ENCODE results near the gene NIPSNAP2. TPM values are rescaled to one million over a fixed set of nuclear protein-coding genes. Genes with fewer than 3 reads are reported as not detected.
A peak's percentile ranks its signal among the peaks of the same experiment; 100 is the strongest.

The NIPSNAP2 gene
- total RNA-seq, 1 donor = 51.0 TPM

DNA sequence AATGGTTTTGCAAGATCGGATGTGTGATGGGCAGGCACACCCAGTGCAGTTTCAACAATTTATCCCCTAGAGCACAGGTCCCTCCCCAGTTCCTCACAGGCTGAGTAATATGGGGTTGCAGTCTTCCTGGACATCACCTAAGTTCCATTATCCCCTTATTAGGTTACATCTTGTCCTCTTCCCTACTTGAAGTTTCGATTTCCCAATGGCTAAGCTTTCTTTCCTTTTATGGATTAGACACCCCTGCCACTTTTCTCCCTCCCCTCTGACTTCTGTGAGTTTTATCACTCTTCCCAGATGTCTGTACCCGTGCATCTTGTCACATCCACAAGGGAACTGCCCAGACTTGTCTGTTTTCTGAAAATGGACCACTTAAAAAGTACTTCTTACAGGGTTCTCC lies 2.4 kb upstream of the NIPSNAP2 start:
- Histone ChIP-seq H4K20me1 (ENCODE audit: insufficient read depth, low read length) (peaks cover 4% of the 10 kb centered on the region), H3K4me2 (ENCODE audit: insufficient read depth, low read length) (no peak overlapping the region), H2AFZ (ENCODE audit: low read length) (no peak overlapping the region), H3K79me2 (ENCODE audit: insufficient read depth, low read length) (peaks cover 18% of the 10 kb centered on the region), H3K4me1 (ENCODE audit: insufficient read depth, low read length) (peaks cover 10% of the 10 kb centered on the region), H3K4me3 (ENCODE audit: insufficient read depth, low read length) (no peak overlapping the region), H3K9me3 (ENCODE audit: low read depth, low read length) (no peaks in the 10 kb centered on the region), H3K27ac (ENCODE audit: low read depth, low read length) (no peak overlapping the region), H3K27me3 (ENCODE audit: insufficient read depth, low read length) (no peaks in the 10 kb centered on the region), H3K36me3 (ENCODE audit: insufficient read depth, low read length) (peaks cover 3% of the 10 kb centered on the region)
- TF ChIP-seq, protein P1, sequence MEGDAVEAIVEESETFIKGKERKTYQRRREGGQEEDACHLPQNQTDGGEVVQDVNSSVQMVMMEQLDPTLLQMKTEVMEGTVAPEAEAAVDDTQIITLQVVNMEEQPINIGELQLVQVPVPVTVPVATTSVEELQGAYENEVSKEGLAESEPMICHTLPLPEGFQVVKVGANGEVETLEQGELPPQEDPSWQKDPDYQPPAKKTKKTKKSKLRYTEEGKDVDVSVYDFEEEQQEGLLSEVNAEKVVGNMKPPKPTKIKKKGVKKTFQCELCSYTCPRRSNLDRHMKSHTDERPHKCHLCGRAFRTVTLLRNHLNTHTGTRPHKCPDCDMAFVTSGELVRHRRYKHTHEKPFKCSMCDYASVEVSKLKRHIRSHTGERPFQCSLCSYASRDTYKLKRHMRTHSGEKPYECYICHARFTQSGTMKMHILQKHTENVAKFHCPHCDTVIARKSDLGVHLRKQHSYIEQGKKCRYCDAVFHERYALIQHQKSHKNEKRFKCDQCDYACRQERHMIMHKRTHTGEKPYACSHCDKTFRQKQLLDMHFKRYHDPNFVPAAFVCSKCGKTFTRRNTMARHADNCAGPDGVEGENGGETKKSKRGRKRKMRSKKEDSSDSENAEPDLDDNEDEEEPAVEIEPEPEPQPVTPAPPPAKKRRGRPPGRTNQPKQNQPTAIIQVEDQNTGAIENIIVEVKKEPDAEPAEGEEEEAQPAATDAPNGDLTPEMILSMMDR (IDR thresholded peaks at IDR 0.05; ENCODE audit: extremely low read depth, low read depth, low read length) = no peak
- peak; percentile 17 for DNase-seq (ENCODE audit: insufficient read length, low spot score, missing footprints)

DNA sequence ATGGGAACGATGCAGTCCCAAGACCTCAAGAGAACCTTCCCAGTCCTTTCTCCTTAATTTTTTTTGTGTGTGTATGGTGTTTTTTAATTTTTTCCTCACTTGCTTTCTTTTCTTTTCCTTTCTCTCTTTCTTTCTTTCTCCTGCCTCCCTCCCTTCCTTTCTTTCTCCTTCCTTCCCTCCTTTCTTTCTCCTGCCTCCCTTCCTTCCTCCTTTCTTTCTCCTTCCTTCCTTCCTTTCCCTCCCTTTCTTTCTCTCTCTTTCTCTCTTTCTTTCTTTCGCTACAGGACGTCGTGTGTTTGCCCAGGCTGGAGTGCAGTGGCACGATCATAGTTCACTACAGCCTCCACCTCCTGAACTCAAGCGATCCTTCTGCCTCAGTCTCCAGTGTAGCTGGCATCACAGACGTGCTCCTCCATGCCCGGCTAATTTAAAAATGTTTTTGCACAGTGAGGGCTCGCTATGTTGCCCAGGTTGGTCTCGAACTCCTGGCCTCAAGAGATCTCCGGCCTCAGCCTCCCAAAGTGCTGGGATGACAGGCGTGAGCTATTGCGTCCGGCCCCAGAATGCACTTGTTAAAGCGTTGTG lies 709 bp upstream of the NIPSNAP2 start:
- Histone ChIP-seq H3K79me2 (ENCODE audit: insufficient read depth, low read length) (peaks cover 27% of the 10 kb centered on the region), H3K4me1 (ENCODE audit: insufficient read depth, low read length) (peaks cover 10% of the 10 kb centered on the region), H2AFZ (ENCODE audit: low read length) (peak overlapping the region; percentile 92), H3K27ac (ENCODE audit: low read depth, low read length) (no peak overlapping the region), H3K4me3 (ENCODE audit: insufficient read depth, low read length) (peak overlapping the region; percentile 79), H3K4me2 (ENCODE audit: insufficient read depth, low read length) (peak overlapping the region; percentile 88), H3K27me3 (ENCODE audit: insufficient read depth, low read length) (no peaks in the 10 kb centered on the region), H3K9me3 (ENCODE audit: low read depth, low read length) (no peaks in the 10 kb centered on the region), H4K20me1 (ENCODE audit: insufficient read depth, low read length) (peaks cover 5% of the 10 kb centered on the region), H3K36me3 (ENCODE audit: insufficient read depth, low read length) (peaks cover 6% of the 10 kb centered on the region)
- no peak for DNase-seq (ENCODE audit: insufficient read length, low spot score, missing footprints)
- TF ChIP-seq, protein P1 (IDR thresholded peaks at IDR 0.05; ENCODE audit: extremely low read depth, low read depth, low read length) = no peak

DNA sequence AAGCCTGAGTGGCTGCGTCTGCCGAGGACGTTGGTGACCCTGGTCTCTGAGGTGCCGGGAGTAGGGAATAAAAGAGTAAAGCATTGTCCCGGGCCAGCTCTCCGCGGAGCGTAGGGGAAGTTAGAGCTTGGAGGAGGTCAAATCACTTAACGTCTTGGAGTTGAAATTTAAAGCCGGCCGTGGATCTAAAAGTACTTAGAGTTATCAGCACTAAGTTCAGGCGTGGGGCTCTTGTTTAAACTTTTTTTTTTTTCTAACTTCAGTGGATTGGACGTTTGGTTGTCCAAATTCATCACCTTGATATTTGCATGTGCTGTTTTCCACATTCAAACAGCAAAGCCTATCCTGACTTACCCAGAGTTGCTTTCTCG lies 700 bp downstream of the NIPSNAP2 start:
- TF ChIP-seq, protein P1 (IDR thresholded peaks at IDR 0.05; ENCODE audit: extremely low read depth, low read depth, low read length) = no peak
- Histone ChIP-seq H3K27ac (ENCODE audit: low read depth, low read length) (peak overlapping the region; percentile 63), H2AFZ (ENCODE audit: low read length) (peak overlapping the region; percentile 75), H3K36me3 (ENCODE audit: insufficient read depth, low read length) (peaks cover 6% of the 10 kb centered on the region), H3K4me1 (ENCODE audit: insufficient read depth, low read length) (peaks cover 10% of the 10 kb centered on the region), H3K4me2 (ENCODE audit: insufficient read depth, low read length) (peak overlapping the region; percentile 78), H3K79me2 (ENCODE audit: insufficient read depth, low read length) (peaks cover 37% of the 10 kb centered on the region), H3K9me3 (ENCODE audit: low read depth, low read length) (no peaks in the 10 kb centered on the region), H3K27me3 (ENCODE audit: insufficient read depth, low read length) (no peaks in the 10 kb centered on the region), H4K20me1 (ENCODE audit: insufficient read depth, low read length) (peaks cover 5% of the 10 kb centered on the region), H3K4me3 (ENCODE audit: insufficient read depth, low read length) (peak overlapping the region; percentile 79)
- DNase-seq (ENCODE audit: insufficient read length, low spot score, missing footprints) = no peak

DNA sequence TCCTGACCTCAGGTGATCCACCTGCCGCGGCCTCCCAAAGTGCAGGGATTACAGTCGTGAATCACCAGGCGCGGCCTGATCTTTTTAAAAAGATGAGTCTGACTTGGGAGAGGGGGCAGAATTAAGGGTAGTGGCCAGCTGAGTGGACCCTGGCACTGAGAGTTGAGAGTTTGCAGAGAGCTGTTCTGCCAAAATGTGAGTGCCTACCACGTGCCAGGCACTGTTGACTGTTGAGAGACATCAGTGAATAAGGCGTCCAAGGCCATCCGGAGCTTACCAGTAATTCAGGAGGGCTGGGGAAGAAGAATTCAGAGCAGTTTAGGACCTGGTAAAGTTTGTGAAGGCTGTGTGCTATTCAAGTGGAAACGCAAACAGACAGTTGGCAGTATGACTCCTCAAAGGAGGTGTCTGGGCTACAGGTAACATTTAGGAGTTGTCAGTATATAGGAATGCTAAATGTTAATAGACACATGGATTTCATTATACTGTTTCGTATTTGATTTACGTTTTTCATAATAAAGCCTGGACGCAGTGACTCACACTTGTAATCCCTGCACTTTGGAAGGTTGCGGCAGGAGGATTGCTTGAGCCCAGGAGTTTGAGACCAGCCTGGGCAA lies 1.5 kb downstream of the NIPSNAP2 start:
- peaks cover 44% of the 10 kb centered on the region for H3K79me2 ChIP-seq (ENCODE audit: insufficient read depth, low read length)
- H3K4me1 ChIP-seq (ENCODE audit: insufficient read depth, low read length) = peaks cover 10% of the 10 kb centered on the region
- H3K27ac ChIP-seq (ENCODE audit: low read depth, low read length) = no peak overlapping the region
- peak; percentile 50 for DNase-seq (ENCODE audit: insufficient read length, low spot score, missing footprints)
- peak overlapping the region; percentile 78 for H3K4me2 ChIP-seq (ENCODE audit: insufficient read depth, low read length)
- no peaks in the 10 kb centered on the region for H3K27me3 ChIP-seq (ENCODE audit: insufficient read depth, low read length)
- peak overlapping the region; percentile 79 for H3K4me3 ChIP-seq (ENCODE audit: insufficient read depth, low read length)
- H2AFZ ChIP-seq (ENCODE audit: low read length) = peak overlapping the region; percentile 31
- H3K36me3 ChIP-seq (ENCODE audit: insufficient read depth, low read length) = peaks cover 6% of the 10 kb centered on the region
- H3K9me3 ChIP-seq (ENCODE audit: low read depth, low read length) = no peaks in the 10 kb centered on the region
- peaks cover 8% of the 10 kb centered on the region for H4K20me1 ChIP-seq (ENCODE audit: insufficient read depth, low read length)
- TF ChIP-seq, protein P1 (IDR thresholded peaks at IDR 0.05; ENCODE audit: extremely low read depth, low read depth, low read length) = no peak

Measured in osteoblast (primary cell).